Measurements from ENCODE around the gene SDHC.
"Not testable (repeated sequence)": the region's sequence is repeated elsewhere in the genome, so short reads cannot be mapped to it uniquely, and the experiment has no call there.

Gene SDHC

DNA sequence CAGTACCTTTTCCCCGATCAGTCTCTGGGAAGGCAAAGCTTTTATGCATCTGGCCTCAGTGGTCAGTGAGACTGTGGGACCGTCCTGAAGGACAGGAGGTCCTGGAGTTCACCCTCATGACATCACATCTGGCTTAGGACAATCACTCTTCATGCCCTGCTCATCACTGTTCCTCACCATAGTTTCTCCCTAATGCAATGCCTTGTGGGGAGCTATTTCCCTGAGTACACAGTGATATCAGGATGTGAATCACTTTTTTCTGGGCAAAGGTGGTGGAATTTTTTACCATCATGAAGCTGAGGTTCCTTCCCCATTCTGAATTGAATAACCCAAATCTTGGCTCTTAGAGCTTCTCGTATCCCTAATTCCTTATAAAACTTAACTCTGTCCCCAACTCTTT, 88.3 kb downstream of the SDHC start:
- Histone ChIP-seq H4K20me1 (ENCODE audit: low read depth, low read length) (no peaks in the 10 kb centered on the region), H3F3A (ENCODE audit: insufficient read depth) (peaks cover 10% of the 10 kb centered on the region; the same call in 1 of the 2 replicates), H3K36me3 (ENCODE audit: low read length) (no peaks in the 10 kb centered on the region), H3K9ac (ENCODE audit: low read length) (no peak overlapping the region), H3K4me2 (ENCODE audit: low read depth, low read length, poor library complexity, severe bottlenecking) (no peak overlapping the region), H2AFZ (ENCODE audit: low read depth, low read length, severe bottlenecking) (no peak overlapping the region), H3K9me2 (replicated peaks; ENCODE audit: insufficient read depth, low read length) (no peaks in the 10 kb centered on the region), H3K9me3 (ENCODE audit: insufficient read depth, low read length) (no peaks in the 10 kb centered on the region), H3K27ac (ENCODE audit: low read depth, low read length) (no peak overlapping the region), H3K79me2 (ENCODE audit: insufficient read depth, low read length) (no peaks in the 10 kb centered on the region), H3K27me3 (ENCODE audit: low read length) (no peaks in the 10 kb centered on the region), H3K4me3 (ENCODE audit: insufficient read depth, low read length, poor library complexity, severe bottlenecking) (no peak overlapping the region)
- TF ChIP-seq EZH2phosphoT487 (conservative IDR thresholded peaks at IDR 0.05; ENCODE audit: low read length), result no peak
- no peak for TF ChIP-seq CTCF (IDR thresholded peaks at IDR 0.05; ENCODE audit: insufficient read depth, low read length, poor library complexity, severe bottlenecking)

GRCh38 chr1:161404051-161404597, 89.9 kb downstream of the SDHC start:
- Histone ChIP-seq H3K9me3 (ENCODE audit: insufficient read depth, low read length) (no peaks in the 10 kb centered on the region), H3K9ac (ENCODE audit: low read length) (no peak overlapping the region), H4K20me1 (ENCODE audit: low read depth, low read length) (no peaks in the 10 kb centered on the region), H3K4me2 (ENCODE audit: low read depth, low read length, poor library complexity, severe bottlenecking) (no peak overlapping the region), H3F3A (ENCODE audit: insufficient read depth) (peaks cover 5% of the 10 kb centered on the region; the same call in 1 of the 2 replicates), H2AFZ (ENCODE audit: low read depth, low read length, severe bottlenecking) (no peak overlapping the region), H3K36me3 (ENCODE audit: low read length) (no peaks in the 10 kb centered on the region), H3K27ac (ENCODE audit: low read depth, low read length) (no peak overlapping the region), H3K79me2 (ENCODE audit: insufficient read depth, low read length) (no peaks in the 10 kb centered on the region), H3K27me3 (ENCODE audit: low read length) (no peaks in the 10 kb centered on the region), H3K4me3 (ENCODE audit: insufficient read depth, low read length, poor library complexity, severe bottlenecking) (no peak overlapping the region), H3K9me2 (replicated peaks; ENCODE audit: insufficient read depth, low read length) (no peaks in the 10 kb centered on the region)
- TF ChIP-seq EZH2phosphoT487 (conservative IDR thresholded peaks at IDR 0.05; ENCODE audit: low read length), result no peak
- no peak for TF ChIP-seq CTCF (IDR thresholded peaks at IDR 0.05; ENCODE audit: insufficient read depth, low read length, poor library complexity, severe bottlenecking)

GRCh38 chr1:161406551-161406950, 92.4 kb downstream of the SDHC start:
- H3K9ac ChIP-seq (ENCODE audit: low read length); H3K9me2 ChIP-seq (replicated peaks; ENCODE audit: insufficient read depth, low read length); H3K27ac ChIP-seq (ENCODE audit: low read depth, low read length); H3K4me2 ChIP-seq (ENCODE audit: low read depth, low read length, poor library complexity, severe bottlenecking); H3K9me3 ChIP-seq (ENCODE audit: insufficient read depth, low read length); H4K20me1 ChIP-seq (ENCODE audit: low read depth, low read length); H3K4me3 ChIP-seq (ENCODE audit: insufficient read depth, low read length, poor library complexity, severe bottlenecking); H2AFZ ChIP-seq (ENCODE audit: low read depth, low read length, severe bottlenecking); H3K36me3 ChIP-seq (ENCODE audit: low read length); H3K27me3 ChIP-seq (ENCODE audit: low read length); H3K79me2 ChIP-seq (ENCODE audit: insufficient read depth, low read length); H3F3A ChIP-seq (ENCODE audit: insufficient read depth): not testable (repeated sequence)

DNA sequence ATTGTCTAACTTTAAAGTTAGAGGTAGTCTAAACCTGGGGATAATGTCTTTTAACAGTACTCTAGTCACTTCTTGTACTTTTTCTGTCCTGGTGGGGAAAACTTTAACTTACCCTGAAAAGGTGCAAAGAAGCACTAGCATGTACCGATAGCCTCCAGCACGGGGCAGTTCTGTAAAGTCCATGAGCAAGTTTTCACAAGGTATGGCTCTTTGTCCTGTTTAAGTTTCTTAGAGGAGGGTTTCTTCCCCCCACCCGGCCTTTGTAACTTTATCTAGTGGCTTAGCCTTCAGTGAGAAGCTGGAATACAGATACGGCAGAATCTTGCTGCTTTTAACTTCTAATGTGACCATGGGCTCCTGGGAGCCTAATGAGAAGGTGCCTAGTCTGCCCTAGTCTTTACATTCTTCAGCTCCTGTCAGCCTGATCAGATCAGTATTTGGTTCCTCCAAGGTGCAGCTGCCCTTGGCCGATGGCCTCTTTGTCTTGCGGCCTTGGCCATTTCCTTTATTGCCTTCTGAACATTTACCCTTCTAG, 93.3 kb downstream of the SDHC start:
- Histone ChIP-seq H3K9ac (ENCODE audit: low read length) (no peak overlapping the region), H3K36me3 (ENCODE audit: low read length) (no peaks in the 10 kb centered on the region), H3K27ac (ENCODE audit: low read depth, low read length) (no peak overlapping the region), H3F3A (ENCODE audit: insufficient read depth) (no peaks in the 10 kb centered on the region), H2AFZ (ENCODE audit: low read depth, low read length, severe bottlenecking) (no peak overlapping the region), H3K4me3 (ENCODE audit: insufficient read depth, low read length, poor library complexity, severe bottlenecking) (no peak overlapping the region), H3K9me3 (ENCODE audit: insufficient read depth, low read length) (no peaks in the 10 kb centered on the region), H3K4me2 (ENCODE audit: low read depth, low read length, poor library complexity, severe bottlenecking) (no peak overlapping the region), H3K27me3 (ENCODE audit: low read length) (no peaks in the 10 kb centered on the region), H3K79me2 (ENCODE audit: insufficient read depth, low read length) (no peaks in the 10 kb centered on the region), H3K9me2 (replicated peaks; ENCODE audit: insufficient read depth, low read length) (no peaks in the 10 kb centered on the region), H4K20me1 (ENCODE audit: low read depth, low read length) (no peaks in the 10 kb centered on the region)
- TF ChIP-seq CTCF (IDR thresholded peaks at IDR 0.05; ENCODE audit: insufficient read depth, low read length, poor library complexity, severe bottlenecking) (no peak), EZH2phosphoT487 (conservative IDR thresholded peaks at IDR 0.05; ENCODE audit: low read length) (no peak)

Measured in SU-DHL-6 (cell line).